H1 (cell line): Measurements from ENCODE around the gene MVK. TPM values are rescaled to one million over a fixed set of nuclear protein-coding genes. Genes with fewer than 3 reads are reported as not detected.

Experiments used
- CBX8 ChIP-seq: fragments of 300-800, 300-1000 bp; sonication (generic); IDR thresholded peaks from 2 replicates; pipeline ENCODE4 v1.7.1; 2016; ENCODE audit warnings: low read depth, low read length, borderline replicate concordance
- CHD1 ChIP-seq: IDR thresholded peaks from 2 replicates; pipeline ENCODE4 v1.6.1; 2012; ENCODE audit warnings: low read depth, low read length, improper control_type of control experiment
- NRF1 ChIP-seq: IDR thresholded peaks from 2 replicates; pipeline ENCODE4 v1.6.1; 2011; ENCODE audit warnings: mild to moderate bottlenecking, low read depth, low read length, improper control_type of control experiment
- RAD21 ChIP-seq, 2 experiments: IDR thresholded peaks in 1 of 2; conservative IDR thresholded peaks in 1 of 2; 2 replicates each; pipeline ENCODE4 v1.6.1; 2011; ENCODE audit warnings: low read depth in 2 of 2, low read length in 2 of 2, improper control_type of control experiment in 1 of 2, inconsistent platforms in 1 of 2, mild to moderate bottlenecking in 1 of 2, moderate library complexity in 1 of 2
- SRF ChIP-seq: IDR thresholded peaks from 2 replicates; pipeline ENCODE4 v1.6.1; 2011; ENCODE audit warnings: mild to moderate bottlenecking, low read depth, low read length, moderate library complexity
- polyA plus RNA-seq, 7 experiments: library from polyadenylated mRNA; depleted of rRNA in 3 of 7; stranded (reverse) in 5 of 7; unstranded in 2 of 7; fragments of >200 nt in 5 of 7; fragments of 200-250 nt in 2 of 7; gene quantifications; 1 replicate in 5 of 7; 2 replicates in 1 of 7; 4 replicates in 1 of 7; pipeline versions ENCODE4 v1.2.1 to v1.2.3, GENCODE V29; 2011 to 2013; ENCODE audit warnings: missing spikeins in 2 of 7, mixed read lengths in 2 of 7
- total RNA-seq: library from RNA; stranded (reverse); fragmentation: NEBNext Ultra II Directional; extraction: Animal tissue kit (Norgen Biotek cat#: 25700); gene quantifications from 2 replicates; pipeline ENCODE4 v1.2.1, GENCODE V29; 2021
- TF ChIP-seq, protein P1 (sequence below): fragments of 300-600 bp; sonication (generic); IDR thresholded peaks from 2 replicates; pipeline ENCODE4 v1.7.1; 2012; ENCODE audit warnings: low read length, moderate library complexity, mild to moderate bottlenecking, inconsistent platforms; ENCODE audit not compliant: insufficient replicate concordance
- TF ChIP-seq, protein P2 (sequence below): IDR thresholded peaks from 2 replicates; pipeline ENCODE4 v1.6.1; 2012; ENCODE audit warnings: low read length, inconsistent platforms

MVK gene
- total and polyA plus RNA-seq, 2 of the 8 experiments (the other 6 are each of a cell fraction or from before 2014, with no cell fraction given) = 15.7 to 20.9 TPM

DNA sequence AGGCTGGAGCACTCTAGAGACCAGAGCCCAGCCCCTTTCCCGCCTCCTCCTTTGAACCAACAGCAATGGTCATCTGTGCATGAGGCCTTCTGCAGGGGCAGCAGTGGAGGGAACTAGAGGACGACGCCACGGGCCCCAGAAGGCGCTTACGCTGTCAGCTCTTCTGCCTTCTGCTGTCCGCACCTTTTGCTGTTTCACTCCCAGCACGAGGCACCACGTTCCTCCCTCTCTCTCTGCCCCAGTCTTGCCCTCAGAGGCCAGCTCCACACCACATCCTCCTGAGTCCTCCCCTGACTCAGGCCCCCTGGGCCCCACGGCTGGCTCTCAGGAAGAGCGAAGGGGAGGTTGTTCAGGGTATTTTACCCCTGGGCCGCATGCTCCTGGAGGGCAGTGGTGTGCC lies 15.8 kb upstream of the MVK start (continued):
- TF ChIP-seq, protein P1, sequence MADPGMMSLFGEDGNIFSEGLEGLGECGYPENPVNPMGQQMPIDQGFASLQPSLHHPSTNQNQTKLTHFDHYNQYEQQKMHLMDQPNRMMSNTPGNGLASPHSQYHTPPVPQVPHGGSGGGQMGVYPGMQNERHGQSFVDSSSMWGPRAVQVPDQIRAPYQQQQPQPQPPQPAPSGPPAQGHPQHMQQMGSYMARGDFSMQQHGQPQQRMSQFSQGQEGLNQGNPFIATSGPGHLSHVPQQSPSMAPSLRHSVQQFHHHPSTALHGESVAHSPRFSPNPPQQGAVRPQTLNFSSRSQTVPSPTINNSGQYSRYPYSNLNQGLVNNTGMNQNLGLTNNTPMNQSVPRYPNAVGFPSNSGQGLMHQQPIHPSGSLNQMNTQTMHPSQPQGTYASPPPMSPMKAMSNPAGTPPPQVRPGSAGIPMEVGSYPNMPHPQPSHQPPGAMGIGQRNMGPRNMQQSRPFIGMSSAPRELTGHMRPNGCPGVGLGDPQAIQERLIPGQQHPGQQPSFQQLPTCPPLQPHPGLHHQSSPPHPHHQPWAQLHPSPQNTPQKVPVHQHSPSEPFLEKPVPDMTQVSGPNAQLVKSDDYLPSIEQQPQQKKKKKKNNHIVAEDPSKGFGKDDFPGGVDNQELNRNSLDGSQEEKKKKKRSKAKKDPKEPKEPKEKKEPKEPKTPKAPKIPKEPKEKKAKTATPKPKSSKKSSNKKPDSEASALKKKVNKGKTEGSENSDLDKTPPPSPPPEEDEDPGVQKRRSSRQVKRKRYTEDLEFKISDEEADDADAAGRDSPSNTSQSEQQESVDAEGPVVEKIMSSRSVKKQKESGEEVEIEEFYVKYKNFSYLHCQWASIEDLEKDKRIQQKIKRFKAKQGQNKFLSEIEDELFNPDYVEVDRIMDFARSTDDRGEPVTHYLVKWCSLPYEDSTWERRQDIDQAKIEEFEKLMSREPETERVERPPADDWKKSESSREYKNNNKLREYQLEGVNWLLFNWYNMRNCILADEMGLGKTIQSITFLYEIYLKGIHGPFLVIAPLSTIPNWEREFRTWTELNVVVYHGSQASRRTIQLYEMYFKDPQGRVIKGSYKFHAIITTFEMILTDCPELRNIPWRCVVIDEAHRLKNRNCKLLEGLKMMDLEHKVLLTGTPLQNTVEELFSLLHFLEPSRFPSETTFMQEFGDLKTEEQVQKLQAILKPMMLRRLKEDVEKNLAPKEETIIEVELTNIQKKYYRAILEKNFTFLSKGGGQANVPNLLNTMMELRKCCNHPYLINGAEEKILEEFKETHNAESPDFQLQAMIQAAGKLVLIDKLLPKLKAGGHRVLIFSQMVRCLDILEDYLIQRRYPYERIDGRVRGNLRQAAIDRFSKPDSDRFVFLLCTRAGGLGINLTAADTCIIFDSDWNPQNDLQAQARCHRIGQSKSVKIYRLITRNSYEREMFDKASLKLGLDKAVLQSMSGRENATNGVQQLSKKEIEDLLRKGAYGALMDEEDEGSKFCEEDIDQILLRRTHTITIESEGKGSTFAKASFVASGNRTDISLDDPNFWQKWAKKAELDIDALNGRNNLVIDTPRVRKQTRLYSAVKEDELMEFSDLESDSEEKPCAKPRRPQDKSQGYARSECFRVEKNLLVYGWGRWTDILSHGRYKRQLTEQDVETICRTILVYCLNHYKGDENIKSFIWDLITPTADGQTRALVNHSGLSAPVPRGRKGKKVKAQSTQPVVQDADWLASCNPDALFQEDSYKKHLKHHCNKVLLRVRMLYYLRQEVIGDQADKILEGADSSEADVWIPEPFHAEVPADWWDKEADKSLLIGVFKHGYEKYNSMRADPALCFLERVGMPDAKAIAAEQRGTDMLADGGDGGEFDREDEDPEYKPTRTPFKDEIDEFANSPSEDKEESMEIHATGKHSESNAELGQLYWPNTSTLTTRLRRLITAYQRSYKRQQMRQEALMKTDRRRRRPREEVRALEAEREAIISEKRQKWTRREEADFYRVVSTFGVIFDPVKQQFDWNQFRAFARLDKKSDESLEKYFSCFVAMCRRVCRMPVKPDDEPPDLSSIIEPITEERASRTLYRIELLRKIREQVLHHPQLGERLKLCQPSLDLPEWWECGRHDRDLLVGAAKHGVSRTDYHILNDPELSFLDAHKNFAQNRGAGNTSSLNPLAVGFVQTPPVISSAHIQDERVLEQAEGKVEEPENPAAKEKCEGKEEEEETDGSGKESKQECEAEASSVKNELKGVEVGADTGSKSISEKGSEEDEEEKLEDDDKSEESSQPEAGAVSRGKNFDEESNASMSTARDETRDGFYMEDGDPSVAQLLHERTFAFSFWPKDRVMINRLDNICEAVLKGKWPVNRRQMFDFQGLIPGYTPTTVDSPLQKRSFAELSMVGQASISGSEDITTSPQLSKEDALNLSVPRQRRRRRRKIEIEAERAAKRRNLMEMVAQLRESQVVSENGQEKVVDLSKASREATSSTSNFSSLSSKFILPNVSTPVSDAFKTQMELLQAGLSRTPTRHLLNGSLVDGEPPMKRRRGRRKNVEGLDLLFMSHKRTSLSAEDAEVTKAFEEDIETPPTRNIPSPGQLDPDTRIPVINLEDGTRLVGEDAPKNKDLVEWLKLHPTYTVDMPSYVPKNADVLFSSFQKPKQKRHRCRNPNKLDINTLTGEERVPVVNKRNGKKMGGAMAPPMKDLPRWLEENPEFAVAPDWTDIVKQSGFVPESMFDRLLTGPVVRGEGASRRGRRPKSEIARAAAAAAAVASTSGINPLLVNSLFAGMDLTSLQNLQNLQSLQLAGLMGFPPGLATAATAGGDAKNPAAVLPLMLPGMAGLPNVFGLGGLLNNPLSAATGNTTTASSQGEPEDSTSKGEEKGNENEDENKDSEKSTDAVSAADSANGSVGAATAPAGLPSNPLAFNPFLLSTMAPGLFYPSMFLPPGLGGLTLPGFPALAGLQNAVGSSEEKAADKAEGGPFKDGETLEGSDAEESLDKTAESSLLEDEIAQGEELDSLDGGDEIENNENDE = no peak
- TF ChIP-seq CHD1 = no peak
- no peak for TF ChIP-seq RAD21 (IDR thresholded peaks at IDR 0.05 in 1 of 2, conservative IDR thresholded peaks at IDR 0.05 in 1 of 2; ENCODE audit: low read depth in 2 of 2, low read length in 2 of 2)
- TF ChIP-seq CBX8 = no peak
- TF ChIP-seq NRF1 = no peak
- TF ChIP-seq, protein P2, sequence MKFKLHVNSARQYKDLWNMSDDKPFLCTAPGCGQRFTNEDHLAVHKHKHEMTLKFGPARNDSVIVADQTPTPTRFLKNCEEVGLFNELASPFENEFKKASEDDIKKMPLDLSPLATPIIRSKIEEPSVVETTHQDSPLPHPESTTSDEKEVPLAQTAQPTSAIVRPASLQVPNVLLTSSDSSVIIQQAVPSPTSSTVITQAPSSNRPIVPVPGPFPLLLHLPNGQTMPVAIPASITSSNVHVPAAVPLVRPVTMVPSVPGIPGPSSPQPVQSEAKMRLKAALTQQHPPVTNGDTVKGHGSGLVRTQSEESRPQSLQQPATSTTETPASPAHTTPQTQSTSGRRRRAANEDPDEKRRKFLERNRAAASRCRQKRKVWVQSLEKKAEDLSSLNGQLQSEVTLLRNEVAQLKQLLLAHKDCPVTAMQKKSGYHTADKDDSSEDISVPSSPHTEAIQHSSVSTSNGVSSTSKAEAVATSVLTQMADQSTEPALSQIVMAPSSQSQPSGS = no peak
- no peak for TF ChIP-seq SRF
